Measurements from ENCODE around the gene YWHAE. TPM values are rescaled to one million over a fixed set of nuclear protein-coding genes. Genes with fewer than 3 reads are reported as not detected.

Gene YWHAE
- total and polyA plus RNA-seq, 2 of the 4 experiments (the other 2 are of a cell fraction) = 358 to 774 TPM

- peaks cover 6% of the 10 kb centered on the region; the same call in 1 of the 2 replicates for H3K27me3 ChIP-seq (ENCODE audit: control insufficient read depth, insufficient read depth, low read length)
- H3K4me2 ChIP-seq (ENCODE audit: low read depth, low read length) = no peak overlapping the region
- H3K14ac ChIP-seq (replicated peaks; ENCODE audit: low read depth, low read length) = no peak overlapping the region
- TF ChIP-seq RFX5 (IDR thresholded peaks at IDR 0.05; ENCODE audit: low read depth, low read length) (no peak), RCOR1 (IDR thresholded peaks at IDR 0.05; ENCODE audit: insufficient replicate concordance, low read length) (no peak), MAFK (IDR thresholded peaks at IDR 0.05; ENCODE audit: low read depth, low read length) (no peak), CHD1 (IDR thresholded peaks at IDR 0.05; ENCODE audit: low read depth, low read length) (no peak), SMC3 (IDR thresholded peaks at IDR 0.05; ENCODE audit: low read depth, low read length) (no peak)
- H4K91ac ChIP-seq (ENCODE audit: insufficient read depth, low read depth, low read length) = no peak overlapping the region
- no peak overlapping the region for H3K9ac ChIP-seq (ENCODE audit: low read depth, low read length)
- no peak overlapping the region for H3K27ac ChIP-seq (ENCODE audit: insufficient read depth, low read length)
- dilution Hi-C loops (cut with HindIII; ENCODE audit: low sequenced_read_pairs, unreplicated experiment) (no loop called here), intact Hi-C loops (cut with micrococcal nuclease) (no loop called here), in situ Hi-C loops (cut with MboI; ENCODE audit: low sequenced_read_pairs) (no loop called here)
- no peak overlapping the region for H4K8ac ChIP-seq (ENCODE audit: low read depth in 2 of 2, low read length in 2 of 2)
- H2BK120ac ChIP-seq (ENCODE audit: low read depth, low read length) = no peak overlapping the region
- ChIA-PET POLR2A (ENCODE audit: unreplicated experiment) (no interaction called here), CTCF (no interaction called here)
- BruUV-seq (replicated peaks) = no TSS peak
- H2AK5ac ChIP-seq (ENCODE audit: low read depth, low read length) = no peak overlapping the region
- no peak overlapping the region for H3K4ac ChIP-seq (ENCODE audit: low read depth, low read length)
- H2AK9ac ChIP-seq (replicated peaks; ENCODE audit: low read depth, low read length, poor library complexity) = no peak overlapping the region
- H2BK15ac ChIP-seq (ENCODE audit: low read depth, low read length) = no peak overlapping the region
- WGBS, 2 experiments (ENCODE audit: extremely low coverage in 2 of 2, insufficient read length in 1 of 2) = 50% methylated on average over 2 of the region's 10 CpGs; no CpG with 5 or more reads in 1 of the 2 experiments
- H4K5ac ChIP-seq (ENCODE audit: low read depth, low read length) = no peak overlapping the region
- H3K23ac ChIP-seq (ENCODE audit: low read depth, low read length) = no peak overlapping the region
- H3K9me3 ChIP-seq (ENCODE audit: control insufficient read depth, insufficient read depth, low read length) = no peaks in the 10 kb centered on the region
- H3K79me1 ChIP-seq (ENCODE audit: low read depth in 1 of 2, low read length in 2 of 2) = no peaks in the 10 kb centered on the region
- DNase-seq (no peak), ATAC-seq (ENCODE audit: low read depth) (no peak)
- no peak overlapping the region for H3K56ac ChIP-seq (ENCODE audit: extremely low read depth, insufficient read depth, low read length)
- no peak overlapping the region for H3K4me3 ChIP-seq (ENCODE audit: insufficient read depth, low read depth, low read length)
- no peaks in the 10 kb centered on the region for H3K4me1 ChIP-seq (ENCODE audit: control insufficient read depth, insufficient read depth, low read length)
- no peak overlapping the region for H3K18ac ChIP-seq (ENCODE audit: low read depth, low read length)
- H2BK5ac ChIP-seq (ENCODE audit: low read depth, low read length, poor library complexity, severe bottlenecking) = no peak overlapping the region
- no peak overlapping the region for H2AFZ ChIP-seq (replicated peaks; ENCODE audit: low read length, poor library complexity)
- H3K9me1 ChIP-seq (ENCODE audit: insufficient read depth, low read length) = no peaks in the 10 kb centered on the region
- H4K20me1 ChIP-seq (ENCODE audit: insufficient read depth, low read length) = no peaks in the 10 kb centered on the region
- no peak overlapping the region for H2BK20ac ChIP-seq (ENCODE audit: low read depth, low read length)
- H3K36me3 ChIP-seq (ENCODE audit: control insufficient read depth, insufficient read depth, low read length) = no peaks in the 10 kb centered on the region
Measured at GRCh38 chr17:1322480-1322879, 77.5 kb downstream of the YWHAE start.
